Loucy (cell line): ENCODE results near the gene TXN.

Source experiments
- EZH2phosphoT487 ChIP-seq: fragments of 200-600 bp; IDR thresholded peaks from 2 replicates; pipeline ENCODE4 v1.6.1; 2018; ENCODE audit warnings: antibody characterized with exemption, mild to moderate bottlenecking, moderate library complexity, borderline replicate concordance
- TF ChIP-seq, protein P1 (sequence below): fragments of 200-600 bp; sonication (generic); conservative IDR thresholded peaks from 2 replicates; pipeline ENCODE4 v1.5.1; 2014; ENCODE audit warnings: mild to moderate bottlenecking, antibody characterized with exemption, low read length

DNA sequence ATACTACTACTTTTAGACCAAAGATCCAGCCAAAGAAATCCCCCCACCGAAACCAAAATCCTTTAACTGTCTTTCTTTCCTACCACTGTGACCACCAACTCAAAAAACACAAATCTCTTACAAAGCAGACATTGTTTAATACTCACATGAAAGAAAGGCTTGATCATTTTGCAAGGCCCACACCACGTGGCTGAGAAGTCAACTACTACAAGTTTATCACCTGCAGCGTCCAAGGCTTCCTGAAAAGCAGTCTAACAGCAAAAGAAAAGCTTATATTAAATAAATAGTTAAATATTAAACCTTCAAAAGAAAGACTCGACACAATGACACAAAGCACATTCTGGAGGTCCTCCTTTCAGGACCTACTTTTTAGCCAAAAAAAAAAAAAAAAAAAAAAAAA lies 5.1 kb downstream of the TXN start:
- TF ChIP-seq, protein P1, sequence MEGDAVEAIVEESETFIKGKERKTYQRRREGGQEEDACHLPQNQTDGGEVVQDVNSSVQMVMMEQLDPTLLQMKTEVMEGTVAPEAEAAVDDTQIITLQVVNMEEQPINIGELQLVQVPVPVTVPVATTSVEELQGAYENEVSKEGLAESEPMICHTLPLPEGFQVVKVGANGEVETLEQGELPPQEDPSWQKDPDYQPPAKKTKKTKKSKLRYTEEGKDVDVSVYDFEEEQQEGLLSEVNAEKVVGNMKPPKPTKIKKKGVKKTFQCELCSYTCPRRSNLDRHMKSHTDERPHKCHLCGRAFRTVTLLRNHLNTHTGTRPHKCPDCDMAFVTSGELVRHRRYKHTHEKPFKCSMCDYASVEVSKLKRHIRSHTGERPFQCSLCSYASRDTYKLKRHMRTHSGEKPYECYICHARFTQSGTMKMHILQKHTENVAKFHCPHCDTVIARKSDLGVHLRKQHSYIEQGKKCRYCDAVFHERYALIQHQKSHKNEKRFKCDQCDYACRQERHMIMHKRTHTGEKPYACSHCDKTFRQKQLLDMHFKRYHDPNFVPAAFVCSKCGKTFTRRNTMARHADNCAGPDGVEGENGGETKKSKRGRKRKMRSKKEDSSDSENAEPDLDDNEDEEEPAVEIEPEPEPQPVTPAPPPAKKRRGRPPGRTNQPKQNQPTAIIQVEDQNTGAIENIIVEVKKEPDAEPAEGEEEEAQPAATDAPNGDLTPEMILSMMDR: no peak
- no peak for TF ChIP-seq EZH2phosphoT487
